Activated T-helper 9 cell treated with anti-CD3 and anti-CD28 coated beads, Interleukin-2, amount 50 U/mL, for 16 hours (primary cell): ENCODE measurements around the gene APOC1.
"Not testable (repeated sequence)": the region's sequence is repeated elsewhere in the genome, so short reads cannot be mapped to it uniquely, and the experiment has no call there.

Experiments
- DNase-seq: peaks from one replicate; pipeline ENCODE4 v3.0.0-alpha.2; 2020; ENCODE audit warnings: low read depth

APOC1 gene

DNA sequence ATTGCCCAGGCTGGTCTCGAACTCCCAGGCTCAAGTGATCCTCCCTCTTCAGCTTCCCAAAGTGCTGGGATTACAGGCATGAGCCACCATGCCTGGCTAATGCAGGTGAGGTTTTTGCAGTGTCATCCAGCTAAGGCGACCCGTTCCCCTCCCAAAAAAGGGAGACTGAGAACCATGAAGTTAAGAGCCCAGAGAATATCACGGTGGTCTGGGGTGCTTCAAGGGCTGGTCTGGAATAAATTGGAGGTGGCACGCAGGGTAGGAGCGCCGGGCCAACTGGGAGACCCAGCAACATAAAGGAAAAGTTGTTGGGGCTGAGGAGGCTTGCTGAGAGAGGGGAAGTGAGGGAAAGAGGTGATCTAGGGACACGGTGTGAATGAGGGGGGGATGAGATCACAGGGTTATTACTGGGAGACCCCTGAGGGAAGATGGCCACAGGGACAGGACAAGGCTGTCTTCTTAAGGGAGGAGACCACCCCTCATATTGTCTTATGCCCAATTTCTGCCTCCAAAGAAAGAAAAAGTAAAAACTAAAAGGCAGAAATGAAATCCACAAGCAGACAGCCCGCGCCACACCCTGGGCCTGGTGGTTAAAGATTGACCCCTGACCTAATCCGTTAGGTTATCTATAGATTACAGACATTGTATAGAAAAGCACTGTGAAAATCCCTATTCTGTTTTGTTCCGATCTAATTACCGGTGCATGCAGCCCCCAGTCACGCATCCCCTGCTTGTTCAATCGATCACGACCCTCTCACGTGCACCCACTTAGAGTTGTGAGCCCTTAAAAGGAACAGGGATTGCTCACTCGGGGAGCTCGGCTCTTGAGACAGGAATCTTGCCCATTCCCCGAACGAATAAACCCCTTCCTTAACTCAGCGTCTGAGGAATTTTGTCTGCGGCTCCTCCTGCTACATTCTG lies 636 bp upstream of the APOC1 start:
- DNase-seq = not testable (repeated sequence)

DNA sequence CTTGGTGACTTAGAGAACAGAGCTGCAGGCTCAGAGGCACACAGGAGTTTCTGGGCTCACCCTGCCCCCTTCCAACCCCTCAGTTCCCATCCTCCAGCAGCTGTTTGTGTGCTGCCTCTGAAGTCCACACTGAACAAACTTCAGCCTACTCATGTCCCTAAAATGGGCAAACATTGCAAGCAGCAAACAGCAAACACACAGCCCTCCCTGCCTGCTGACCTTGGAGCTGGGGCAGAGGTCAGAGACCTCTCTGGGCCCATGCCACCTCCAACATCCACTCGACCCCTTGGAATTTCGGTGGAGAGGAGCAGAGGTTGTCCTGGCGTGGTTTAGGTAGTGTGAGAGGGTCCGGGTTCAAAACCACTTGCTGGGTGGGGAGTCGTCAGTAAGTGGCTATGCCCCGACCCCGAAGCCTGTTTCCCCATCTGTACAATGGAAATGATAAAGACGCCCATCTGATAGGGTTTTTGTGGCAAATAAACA lies 9.9 kb downstream of the APOC1 start:
- DNase-seq = no peak

DNA sequence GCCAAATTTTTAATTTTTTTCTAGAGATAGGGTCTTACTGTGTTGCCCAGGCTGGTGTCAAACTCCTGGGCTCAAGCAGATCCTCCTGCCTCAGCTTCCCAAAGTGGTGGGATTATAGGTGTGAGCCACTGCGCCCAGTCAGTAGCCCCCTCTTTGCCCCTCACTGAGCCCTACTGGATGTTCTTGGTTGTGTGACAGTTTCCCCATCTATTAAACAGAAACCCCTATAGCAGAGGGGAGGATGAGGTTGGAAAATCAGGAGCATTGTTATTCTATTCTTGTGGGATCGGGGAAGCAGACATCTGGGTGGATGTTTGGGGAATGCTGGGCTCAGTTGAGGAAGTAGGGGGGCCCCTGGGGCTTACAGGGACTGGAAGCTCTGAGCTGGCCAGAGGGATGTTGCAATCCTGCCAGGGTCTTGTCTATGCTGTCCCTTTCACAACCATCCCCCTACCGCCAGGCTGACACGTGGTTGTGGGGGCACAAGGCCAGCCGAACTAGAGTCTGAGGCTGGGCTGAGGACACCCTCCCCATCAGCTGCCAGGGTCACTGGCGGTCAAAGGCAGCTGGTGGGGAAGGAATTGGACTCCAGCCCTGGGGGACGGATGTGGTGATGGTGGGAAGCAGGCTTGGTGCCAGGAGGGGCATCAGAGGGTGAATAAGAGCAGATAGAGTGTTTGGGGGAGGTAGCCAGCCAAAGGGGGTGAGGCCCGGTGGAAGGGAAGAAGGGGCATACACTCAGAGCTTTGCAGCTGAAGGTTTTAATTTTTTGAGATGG lies 10.9 kb downstream of the APOC1 start:
- DNase-seq = no peak

- not testable (repeated sequence) for DNase-seq
Observed at GRCh38 chr19:44926245-44927077, 12.1 kb downstream of the APOC1 start.

DNA sequence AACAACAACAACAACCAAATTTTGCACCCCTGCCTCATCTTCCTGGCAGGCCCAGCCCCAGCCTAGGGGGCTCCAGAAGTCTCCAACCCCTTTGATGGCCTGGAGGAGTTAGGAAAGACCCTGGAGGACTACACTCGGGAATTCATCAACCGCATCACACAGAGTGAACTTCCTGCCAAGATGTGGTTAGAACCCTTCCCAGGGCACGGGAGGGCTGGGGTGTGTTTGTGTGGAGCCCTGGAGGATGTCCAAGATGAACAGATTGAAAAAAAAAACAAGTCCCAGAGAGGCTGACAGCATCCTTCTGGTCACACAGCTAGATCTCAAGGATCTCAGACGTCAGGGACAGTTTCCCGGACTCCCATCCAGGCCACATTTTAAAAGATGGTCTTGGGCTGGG lies 13.3 kb downstream of the APOC1 start:
- DNase-seq = no peak

- no peak for DNase-seq
Observed at GRCh38 chr19:44930088-44930487, 15.7 kb downstream of the APOC1 start.

DNA sequence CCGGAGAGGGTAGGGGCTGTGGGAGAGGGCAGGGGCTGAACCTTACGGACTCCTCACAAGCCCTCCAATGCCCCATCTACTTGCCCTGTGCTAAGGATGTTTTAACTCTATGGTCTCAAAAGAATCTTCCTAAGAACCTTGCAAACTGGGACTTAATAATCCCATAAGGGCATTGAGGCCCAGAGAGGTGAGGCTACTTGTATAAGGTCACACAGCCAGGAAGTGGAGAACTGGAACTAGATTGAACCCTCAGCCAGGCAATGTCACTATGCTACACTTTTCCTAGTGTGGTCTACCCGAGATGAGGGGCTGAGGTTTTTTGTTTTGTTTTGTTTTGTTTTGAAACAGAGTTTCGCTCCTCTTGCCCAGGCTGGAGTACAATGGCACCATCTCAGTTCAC lies 17.1 kb downstream of the APOC1 start:
- no peak for DNase-seq

- DNase-seq = no peak
Observed at GRCh38 chr19:44939668-44940067, 25.3 kb downstream of the APOC1 start.

DNA sequence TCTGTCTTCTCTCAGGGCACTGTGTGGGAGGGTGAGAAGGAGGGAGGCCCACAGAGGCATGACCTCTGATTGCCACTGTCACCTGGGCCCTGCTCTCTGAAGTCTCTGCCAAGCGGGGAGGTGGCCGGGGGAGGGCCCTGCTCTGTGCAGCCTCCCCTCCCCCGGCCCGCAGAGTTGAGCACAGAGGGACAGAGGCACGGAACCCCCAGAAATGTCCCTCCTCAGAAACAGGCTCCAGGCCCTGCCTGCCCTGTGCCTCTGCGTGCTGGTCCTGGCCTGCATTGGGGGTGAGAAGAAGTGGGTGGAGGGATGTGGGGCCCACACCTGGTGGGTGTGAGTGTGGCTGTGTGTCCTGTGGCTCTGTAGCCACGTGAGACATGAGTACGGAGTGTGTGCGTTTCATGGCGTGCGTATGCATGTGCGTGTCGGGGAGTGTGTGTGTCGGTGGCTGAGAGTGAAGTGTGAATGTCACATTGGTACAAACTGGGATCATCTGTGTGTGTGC lies 27.7 kb downstream of the APOC1 start, which contains the start of gene APOC4:
TSS of gene APOC4 (plus strand) at position 171 of the 505 bp plus-strand sequence. CDS start at position 212, 41 bp downstream.
- DNase-seq = no peak

GRCh38 chr19:44943801-44944249 lies 29.4 kb downstream of the APOC1 start:
- DNase-seq = no peak

- DNase-seq = no peak
Observed at GRCh38 chr19:44947041-44947581, 32.7 kb downstream of the APOC1 start.

DNA sequence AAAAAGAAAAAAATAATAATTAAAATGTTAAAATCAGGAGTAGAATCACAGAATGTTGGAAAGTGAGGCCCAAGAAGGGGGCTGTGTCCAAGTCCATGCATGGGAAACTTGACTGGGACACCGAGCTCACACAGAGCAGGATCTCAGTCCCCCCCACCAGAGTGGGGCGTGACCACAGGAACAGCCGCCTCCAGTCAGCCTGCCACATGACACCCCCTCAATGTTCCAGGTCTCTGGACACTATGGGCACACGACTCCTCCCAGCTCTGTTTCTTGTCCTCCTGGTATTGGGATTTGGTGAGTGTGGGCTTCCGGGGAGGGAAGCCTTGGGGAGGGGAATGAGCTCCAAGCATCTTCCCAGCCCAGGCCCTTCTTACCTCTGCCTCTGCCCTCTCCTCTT lies 33.8 kb downstream of the APOC1 start:
- no peak for DNase-seq

DNA sequence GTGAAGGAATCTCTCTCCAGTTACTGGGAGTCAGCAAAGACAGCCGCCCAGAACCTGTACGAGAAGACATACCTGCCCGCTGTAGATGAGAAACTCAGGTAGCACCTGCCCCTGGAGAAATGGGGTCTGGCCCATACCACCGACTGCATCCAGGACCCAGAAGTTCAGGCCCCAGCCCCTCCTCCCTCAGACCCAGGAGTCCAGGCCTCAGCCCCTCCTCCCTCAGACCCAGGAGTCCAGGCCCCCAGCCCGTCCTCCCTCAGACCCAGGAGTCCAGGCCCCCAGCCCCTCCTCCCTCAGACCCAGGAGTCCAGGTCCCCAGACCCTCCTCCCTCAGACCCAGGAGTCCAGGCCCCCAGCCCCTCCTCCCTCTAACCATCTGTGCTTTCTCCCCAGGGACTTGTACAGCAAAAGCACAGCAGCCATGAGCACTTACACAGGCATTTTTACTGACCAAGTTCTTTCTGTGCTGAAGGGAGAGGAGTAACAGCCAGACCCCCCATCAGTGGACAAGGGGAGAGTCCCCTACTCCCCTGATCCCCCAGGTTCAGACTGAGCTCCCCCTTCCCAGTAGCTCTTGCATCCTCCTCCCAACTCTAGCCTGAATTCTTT lies 34.5 kb downstream of the APOC1 start:
- no peak for DNase-seq

DNA sequence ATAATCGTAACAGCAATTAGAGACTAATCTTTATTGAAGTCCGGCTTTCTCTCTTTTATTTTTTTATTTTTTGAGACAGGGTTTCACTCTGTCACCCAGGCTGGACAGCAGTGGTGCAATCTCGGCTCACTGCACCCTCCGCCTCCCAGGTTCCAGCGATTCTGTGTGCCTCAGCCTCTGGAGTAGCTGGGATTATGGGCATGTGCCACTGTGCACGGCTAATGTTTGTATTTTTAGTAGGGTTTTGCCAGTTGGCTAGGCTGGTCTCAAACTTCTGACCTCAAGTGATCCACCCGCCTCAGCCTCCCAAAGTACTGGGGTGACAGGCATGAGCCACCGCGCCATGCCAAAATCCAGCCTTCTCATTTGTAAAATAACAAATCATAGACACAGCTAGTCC lies 35.1 kb downstream of the APOC1 start:
- no peak for DNase-seq

DNA sequence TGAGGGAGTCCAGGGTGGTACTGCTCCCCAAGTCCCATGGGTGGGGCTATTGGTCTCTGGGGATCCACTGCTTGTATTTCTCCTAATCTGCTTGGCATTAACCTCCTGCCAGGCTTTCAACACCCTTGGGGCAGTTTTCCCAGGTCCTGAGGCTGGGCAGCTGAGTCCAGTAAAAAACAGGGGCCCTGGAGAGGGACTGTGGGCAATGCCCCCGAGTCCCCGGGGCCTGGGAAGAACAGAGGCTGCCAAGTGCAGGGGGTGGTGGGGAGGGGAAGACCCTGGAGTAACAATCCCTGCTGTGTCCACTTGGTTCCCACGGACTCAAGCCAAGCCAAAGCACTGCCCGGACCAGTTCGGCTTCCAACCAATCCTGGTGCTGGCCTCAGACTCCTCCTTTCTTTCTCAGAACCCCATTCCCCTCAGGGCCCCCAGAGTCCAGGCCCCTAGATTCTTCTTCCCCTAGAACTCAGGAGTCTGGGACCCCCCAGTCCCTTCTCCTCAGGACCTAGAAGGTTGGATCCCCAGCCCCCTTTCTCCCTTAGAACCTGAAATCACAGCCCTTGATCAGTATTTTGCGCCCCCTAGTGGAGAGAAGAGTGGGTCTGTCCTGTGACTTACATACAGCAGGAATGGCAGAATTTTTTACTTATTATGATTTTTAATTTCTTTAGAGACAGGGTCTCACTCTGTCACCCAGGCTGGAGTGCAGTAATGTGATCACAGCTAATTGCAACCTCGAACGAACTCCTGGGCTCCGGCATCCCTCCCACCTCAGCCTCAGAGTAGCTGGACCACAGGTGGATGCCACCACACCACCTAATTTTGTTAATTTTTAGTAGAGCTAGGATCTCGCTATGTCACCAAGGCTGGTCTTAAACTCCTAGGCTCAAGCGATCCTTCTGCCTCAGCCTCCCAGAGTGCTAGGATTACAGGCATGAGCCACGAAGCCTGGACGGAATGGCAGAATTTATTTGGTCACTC lies 37.1 kb downstream of the APOC1 start:
- DNase-seq = peak; percentile 21

- DNase-seq = no peak
Observed at GRCh38 chr19:44954278-44954648, 39.9 kb downstream of the APOC1 start.

DNA sequence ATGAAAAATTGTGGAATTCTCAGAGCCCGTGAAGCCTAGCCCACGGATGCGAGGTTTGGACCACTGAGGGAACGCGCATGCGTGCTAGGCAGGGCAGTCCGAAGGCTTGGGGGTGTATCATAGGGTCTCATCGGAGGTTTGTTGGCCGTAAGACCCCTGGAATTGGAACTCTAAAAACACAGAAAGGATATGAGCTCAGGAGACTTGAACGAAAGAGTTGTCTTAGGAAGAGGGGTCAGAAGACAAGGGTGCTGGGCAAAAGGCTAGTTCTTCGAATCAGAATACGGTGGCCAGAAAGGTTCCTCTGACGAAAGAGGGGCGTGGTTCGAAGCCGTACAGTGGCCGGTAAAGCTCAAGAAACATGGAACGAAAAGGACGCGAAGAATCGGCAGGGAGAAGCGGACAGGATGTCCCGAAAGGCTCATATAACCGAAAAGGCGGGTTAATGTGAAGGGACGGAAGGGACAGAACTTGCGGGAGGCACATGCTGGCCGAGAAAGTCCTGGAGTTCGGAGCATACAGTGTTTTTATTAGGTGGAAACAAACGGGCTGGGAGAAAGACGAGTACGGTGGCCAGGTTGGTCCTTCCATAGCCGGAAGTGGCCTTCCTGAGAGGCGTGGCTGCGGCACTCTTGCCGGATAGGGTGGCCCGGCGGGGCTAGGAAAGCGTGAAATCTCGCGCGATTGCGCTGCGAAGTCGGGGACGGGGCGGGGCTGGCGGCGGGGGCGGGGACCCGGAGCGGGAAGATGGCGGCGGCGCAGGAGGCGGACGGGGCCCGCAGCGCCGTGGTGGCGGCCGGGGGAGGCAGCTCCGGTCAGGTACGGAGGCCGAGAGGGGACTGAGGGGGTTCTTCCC lies 40.5 kb downstream of the APOC1 start, which contains the start of gene CLPTM1:
TSS of gene CLPTM1 (plus strand) at position 732 of the 856 bp plus-strand sequence. CDS start at position 748, 16 bp downstream.
- peak; percentile 94 for DNase-seq
